Measurements from ENCODE around the gene COL11A1.

Gene COL11A1

DNA sequence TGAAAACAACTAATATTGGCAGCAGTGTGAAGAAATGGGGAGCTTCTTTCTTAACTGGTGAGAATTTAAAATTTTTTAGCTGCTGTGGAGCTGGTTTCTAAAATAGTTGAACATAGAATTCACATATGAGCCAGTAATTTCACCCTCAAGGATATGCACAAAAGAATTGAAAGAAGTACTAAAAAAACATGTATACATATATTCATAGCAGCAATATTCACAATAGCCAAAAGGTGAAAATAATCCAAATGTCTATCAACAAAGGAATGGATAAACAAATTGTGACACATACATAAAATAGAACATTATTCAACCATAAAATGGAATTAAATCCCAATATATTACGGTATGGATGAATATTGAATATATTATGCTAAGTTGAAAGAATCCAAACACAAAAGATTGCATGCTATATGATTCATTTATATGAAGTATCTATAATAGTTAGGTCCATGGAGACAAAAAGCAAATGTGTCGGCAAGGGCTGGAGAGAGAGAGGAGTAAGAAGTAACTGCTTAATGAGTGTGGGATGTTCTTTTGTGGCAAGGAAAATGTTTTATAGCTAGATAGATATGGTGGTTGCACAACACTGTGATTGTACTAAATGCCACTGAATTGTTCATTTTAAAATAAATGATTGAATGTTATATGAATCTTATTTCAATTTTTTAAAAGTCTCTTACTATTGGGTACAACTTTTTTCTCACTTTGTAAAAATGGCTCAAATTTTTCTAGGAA is 14.8 kb upstream of the COL11A1 start:
- H3K4me3 ChIP-seq (ENCODE audit: low read depth in 1 of 2, low read length in 2 of 2): no peak overlapping the region
- no peak overlapping the region for H3K27ac ChIP-seq (ENCODE audit: low read depth, low read length)
- no peak overlapping the region for H3K9ac ChIP-seq (ENCODE audit: low read depth in 1 of 2, low read length in 2 of 2)
- no peaks in the 10 kb centered on the region for H3K9me3 ChIP-seq (ENCODE audit: control insufficient read depth in 1 of 2, low read length in 2 of 2)
- H3K27me3 ChIP-seq (ENCODE audit: control insufficient read depth in 1 of 2, insufficient read depth in 2 of 2, low read length in 2 of 2): no peaks in the 10 kb centered on the region
- no peaks in the 10 kb centered on the region for H3K4me1 ChIP-seq (ENCODE audit: control insufficient read depth in 1 of 2, insufficient read depth in 2 of 2, low read length in 2 of 2)
- no peaks in the 10 kb centered on the region for H3K36me3 ChIP-seq (ENCODE audit: control insufficient read depth in 1 of 2, insufficient read depth in 2 of 2, low read length in 2 of 2)

DNA sequence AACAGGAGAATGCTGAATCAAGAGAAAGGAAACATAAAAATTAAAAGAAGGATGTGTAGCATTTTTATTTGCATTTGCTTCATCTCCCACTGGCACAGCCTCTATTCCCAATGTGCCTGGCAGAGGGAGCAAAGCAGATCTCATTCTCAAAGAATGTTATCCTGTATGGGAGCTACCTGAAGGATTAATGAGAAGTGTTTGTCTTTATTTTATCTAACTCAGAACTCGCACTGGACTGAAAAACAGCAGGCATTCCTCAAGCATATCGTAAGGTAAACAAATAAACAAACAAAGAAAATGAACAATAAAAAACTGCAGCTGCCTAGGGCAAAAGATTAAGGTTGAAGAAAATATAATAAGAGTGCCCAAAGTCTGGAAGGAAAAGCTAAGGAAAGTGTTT is 12.7 kb upstream of the COL11A1 start:
- H3K9ac ChIP-seq (ENCODE audit: low read depth in 1 of 2, low read length in 2 of 2): no peak overlapping the region
- no peaks in the 10 kb centered on the region for H3K27me3 ChIP-seq (ENCODE audit: control insufficient read depth in 1 of 2, insufficient read depth in 2 of 2, low read length in 2 of 2)
- H3K27ac ChIP-seq (ENCODE audit: low read depth, low read length): no peak overlapping the region
- H3K4me1 ChIP-seq (ENCODE audit: control insufficient read depth in 1 of 2, insufficient read depth in 2 of 2, low read length in 2 of 2): no peaks in the 10 kb centered on the region
- H3K4me3 ChIP-seq (ENCODE audit: low read depth in 1 of 2, low read length in 2 of 2): no peak overlapping the region
- H3K9me3 ChIP-seq (ENCODE audit: control insufficient read depth in 1 of 2, low read length in 2 of 2): no peaks in the 10 kb centered on the region
- no peaks in the 10 kb centered on the region for H3K36me3 ChIP-seq (ENCODE audit: control insufficient read depth in 1 of 2, insufficient read depth in 2 of 2, low read length in 2 of 2)

DNA sequence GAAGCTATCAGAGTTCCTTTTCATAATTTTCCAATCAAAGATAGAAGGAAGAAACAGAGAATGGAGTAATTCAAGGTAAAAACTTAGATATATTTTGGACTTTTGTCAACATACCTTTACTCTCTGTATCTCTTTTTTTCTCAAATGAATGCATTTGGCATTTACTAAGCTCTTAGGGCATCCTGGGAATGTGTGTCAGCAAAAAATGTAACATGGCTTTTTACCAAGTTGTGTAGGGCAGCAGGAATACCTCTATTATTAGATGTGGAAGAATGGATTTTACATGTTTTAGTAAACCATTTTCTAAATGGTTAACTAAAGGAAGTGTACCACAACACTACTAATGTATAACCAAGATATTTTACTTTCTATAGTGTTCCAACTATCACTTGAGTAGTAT is 4.2 kb upstream of the COL11A1 start:
- Histone ChIP-seq H3K9ac (ENCODE audit: low read depth in 1 of 2, low read length in 2 of 2) (no peak overlapping the region), H3K27ac (ENCODE audit: low read depth, low read length) (no peak overlapping the region), H3K4me1 (ENCODE audit: control insufficient read depth in 1 of 2, insufficient read depth in 2 of 2, low read length in 2 of 2) (no peaks in the 10 kb centered on the region), H3K27me3 (ENCODE audit: control insufficient read depth in 1 of 2, insufficient read depth in 2 of 2, low read length in 2 of 2) (peaks cover 0 to 5% of the 10 kb centered on the region in 2 donors), H3K4me3 (ENCODE audit: low read depth in 1 of 2, low read length in 2 of 2) (no peak overlapping the region), H3K36me3 (ENCODE audit: control insufficient read depth in 1 of 2, insufficient read depth in 2 of 2, low read length in 2 of 2) (no peaks in the 10 kb centered on the region), H3K9me3 (ENCODE audit: control insufficient read depth in 1 of 2, low read length in 2 of 2) (no peaks in the 10 kb centered on the region)

GRCh38 chr1:103111926-103112325 is 3.6 kb upstream of the COL11A1 start:
- Histone ChIP-seq H3K27ac (ENCODE audit: low read depth, low read length) (no peak overlapping the region), H3K27me3 (ENCODE audit: control insufficient read depth in 1 of 2, insufficient read depth in 2 of 2, low read length in 2 of 2) (peaks cover 0 to 9% of the 10 kb centered on the region in 2 donors), H3K36me3 (ENCODE audit: control insufficient read depth in 1 of 2, insufficient read depth in 2 of 2, low read length in 2 of 2) (no peaks in the 10 kb centered on the region), H3K9me3 (ENCODE audit: control insufficient read depth in 1 of 2, low read length in 2 of 2) (no peaks in the 10 kb centered on the region), H3K9ac (ENCODE audit: low read depth in 1 of 2, low read length in 2 of 2) (no peak overlapping the region), H3K4me1 (ENCODE audit: control insufficient read depth in 1 of 2, insufficient read depth in 2 of 2, low read length in 2 of 2) (peaks cover 0 to under 1% of the 10 kb centered on the region in 2 donors), H3K4me3 (ENCODE audit: low read depth in 1 of 2, low read length in 2 of 2) (no peak overlapping the region)

GRCh38 chr1:103110701-103111100 is 2.4 kb upstream of the COL11A1 start:
- Histone ChIP-seq H3K4me1 (ENCODE audit: control insufficient read depth in 1 of 2, insufficient read depth in 2 of 2, low read length in 2 of 2) (peaks cover 0 to 4% of the 10 kb centered on the region in 2 donors), H3K36me3 (ENCODE audit: control insufficient read depth in 1 of 2, insufficient read depth in 2 of 2, low read length in 2 of 2) (no peaks in the 10 kb centered on the region), H3K27ac (ENCODE audit: low read depth, low read length) (no peak overlapping the region)

GRCh38 chr1:103109311-103109920 is 1.1 kb upstream of the COL11A1 start:
- H3K4me3 ChIP-seq (ENCODE audit: low read depth in 1 of 2, low read length in 2 of 2): no peak overlapping the region
- H3K4me1 ChIP-seq (ENCODE audit: control insufficient read depth in 1 of 2, insufficient read depth in 2 of 2, low read length in 2 of 2): peaks cover 0 to 4% of the 10 kb centered on the region in 2 donors
- no peaks in the 10 kb centered on the region for H3K36me3 ChIP-seq (ENCODE audit: control insufficient read depth in 1 of 2, insufficient read depth in 2 of 2, low read length in 2 of 2)
- peaks cover 0 to 9% of the 10 kb centered on the region in 2 donors for H3K27me3 ChIP-seq (ENCODE audit: control insufficient read depth in 1 of 2, insufficient read depth in 2 of 2, low read length in 2 of 2)
- H3K9ac ChIP-seq (ENCODE audit: low read depth in 1 of 2, low read length in 2 of 2): no peak overlapping the region
- no peak overlapping the region for H3K27ac ChIP-seq (ENCODE audit: low read depth, low read length)
- H3K9me3 ChIP-seq (ENCODE audit: control insufficient read depth in 1 of 2, low read length in 2 of 2): no peaks in the 10 kb centered on the region

More at GRCh38 chr1:103110701-103111100, 2.4 kb upstream of the COL11A1 start:
- Histone ChIP-seq H3K4me3 (ENCODE audit: low read depth in 1 of 2, low read length in 2 of 2) (no peak overlapping the region), H3K9me3 (ENCODE audit: control insufficient read depth in 1 of 2, low read length in 2 of 2) (no peaks in the 10 kb centered on the region), H3K27me3 (ENCODE audit: control insufficient read depth in 1 of 2, insufficient read depth in 2 of 2, low read length in 2 of 2) (peaks cover 0 to 9% of the 10 kb centered on the region in 2 donors), H3K9ac (ENCODE audit: low read depth in 1 of 2, low read length in 2 of 2) (no peak overlapping the region)

- Histone ChIP-seq H3K9me3 (ENCODE audit: control insufficient read depth in 1 of 2, low read length in 2 of 2) (no peaks in the 10 kb centered on the region), H3K9ac (ENCODE audit: low read depth in 1 of 2, low read length in 2 of 2) (no peak overlapping the region), H3K4me3 (ENCODE audit: low read depth in 1 of 2, low read length in 2 of 2) (peak overlapping the region in 1 of 2 donors; percentile 23), H3K4me1 (ENCODE audit: control insufficient read depth in 1 of 2, insufficient read depth in 2 of 2, low read length in 2 of 2) (peaks cover 0 to 4% of the 10 kb centered on the region in 2 donors), H3K27me3 (ENCODE audit: control insufficient read depth in 1 of 2, insufficient read depth in 2 of 2, low read length in 2 of 2) (peaks cover 0 to 9% of the 10 kb centered on the region in 2 donors), H3K36me3 (ENCODE audit: control insufficient read depth in 1 of 2, insufficient read depth in 2 of 2, low read length in 2 of 2) (no peaks in the 10 kb centered on the region), H3K27ac (ENCODE audit: low read depth, low read length) (no peak overlapping the region)
These were observed 464 bp downstream of the COL11A1 start for GRCh38 chr1:103107741-103108375.

DNA sequence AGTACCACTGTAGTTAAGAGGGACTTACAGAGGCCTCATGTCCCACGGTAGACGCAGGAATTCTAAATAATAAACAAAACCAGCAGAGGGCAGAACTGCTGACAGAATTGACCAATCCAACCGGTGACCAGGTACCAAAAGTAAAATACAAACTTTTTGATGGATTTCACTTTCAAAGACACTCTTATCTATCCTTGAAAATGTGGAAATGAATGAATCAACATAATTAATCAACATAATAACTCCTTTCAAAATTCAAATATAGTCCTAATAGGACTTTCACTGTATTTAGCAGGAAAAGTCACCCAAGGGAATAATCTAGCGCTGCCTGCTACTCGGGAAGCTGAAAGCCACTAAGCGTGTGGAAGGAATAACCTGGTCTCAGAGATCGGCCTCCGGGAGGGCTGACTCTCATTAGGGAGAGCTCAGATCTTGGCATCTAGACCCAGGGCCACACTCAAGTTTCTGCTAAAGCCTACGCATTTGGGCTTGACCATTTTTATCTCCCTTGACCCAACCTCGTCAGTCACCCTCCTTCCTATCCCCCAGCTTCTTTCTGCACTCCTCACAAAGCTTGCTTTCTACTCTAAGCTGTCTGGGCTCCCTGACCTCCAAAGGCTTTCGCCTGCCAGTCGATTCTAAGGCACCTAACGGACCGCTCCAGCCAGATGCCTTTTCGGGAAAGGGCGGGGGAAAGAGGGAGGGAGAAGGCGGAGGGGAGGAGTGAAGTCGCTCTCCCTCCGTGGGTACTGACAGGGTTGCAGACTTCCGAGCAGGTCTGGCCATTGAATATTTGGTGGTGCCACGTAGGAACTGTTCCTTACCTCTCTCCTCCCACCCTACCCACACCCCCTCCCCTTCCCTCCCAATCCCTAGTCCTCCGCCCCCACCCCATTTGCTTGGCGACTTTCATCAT is 1.6 kb downstream of the COL11A1 start:
- Histone ChIP-seq H3K27ac (ENCODE audit: low read depth, low read length) (no peak overlapping the region), H3K9me3 (ENCODE audit: control insufficient read depth in 1 of 2, low read length in 2 of 2) (no peaks in the 10 kb centered on the region), H3K36me3 (ENCODE audit: control insufficient read depth in 1 of 2, insufficient read depth in 2 of 2, low read length in 2 of 2) (no peaks in the 10 kb centered on the region), H3K4me3 (ENCODE audit: low read depth in 1 of 2, low read length in 2 of 2) (peak overlapping the region in 1 of 2 donors; percentile 48), H3K4me1 (ENCODE audit: control insufficient read depth in 1 of 2, insufficient read depth in 2 of 2, low read length in 2 of 2) (peaks cover 0 to 4% of the 10 kb centered on the region in 2 donors), H3K9ac (ENCODE audit: low read depth in 1 of 2, low read length in 2 of 2) (no peak overlapping the region), H3K27me3 (ENCODE audit: control insufficient read depth in 1 of 2, insufficient read depth in 2 of 2, low read length in 2 of 2) (peaks cover 0 to 9% of the 10 kb centered on the region in 2 donors)

DNA sequence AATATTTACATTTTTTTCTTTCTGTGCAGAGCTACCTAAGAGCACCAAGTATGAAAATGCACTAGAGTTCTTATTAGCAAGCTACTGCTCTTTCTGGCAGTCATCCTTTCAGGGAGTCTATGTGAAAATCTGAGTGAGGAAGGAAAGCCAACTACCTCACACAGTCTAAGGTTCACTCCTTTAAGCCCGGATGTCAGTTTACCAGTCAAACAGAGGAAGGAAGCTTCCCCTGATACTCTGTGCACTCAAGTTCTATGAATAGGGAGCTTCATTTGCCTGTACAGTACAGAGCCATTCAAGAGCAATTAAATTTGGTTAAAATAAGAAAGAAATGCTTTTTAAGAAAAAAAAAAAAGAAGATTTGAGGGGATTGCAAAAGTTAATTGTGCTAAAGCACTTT is 6.9 kb downstream of the COL11A1 start:
- Histone ChIP-seq H3K36me3 (ENCODE audit: control insufficient read depth in 1 of 2, insufficient read depth in 2 of 2, low read length in 2 of 2) (no peaks in the 10 kb centered on the region), H3K27me3 (ENCODE audit: control insufficient read depth in 1 of 2, insufficient read depth in 2 of 2, low read length in 2 of 2) (no peaks in the 10 kb centered on the region), H3K27ac (ENCODE audit: low read depth, low read length) (no peak overlapping the region), H3K4me3 (ENCODE audit: low read depth in 1 of 2, low read length in 2 of 2) (no peak overlapping the region), H3K4me1 (ENCODE audit: control insufficient read depth in 1 of 2, insufficient read depth in 2 of 2, low read length in 2 of 2) (no peaks in the 10 kb centered on the region), H3K9me3 (ENCODE audit: control insufficient read depth in 1 of 2, low read length in 2 of 2) (no peaks in the 10 kb centered on the region), H3K9ac (ENCODE audit: low read depth in 1 of 2, low read length in 2 of 2) (no peak overlapping the region)
